HL-60 (cell line): Measurements from ENCODE around the gene KCNIP2.

Source experiments
- DNase-seq, 2 experiments: peaks; one replicate each; pipeline ENCODE4 v3.0.0-alpha.2; 2010 to 2020; ENCODE audit warnings: low read depth in 1 of 2, low spot score in 1 of 2
- H3K27ac ChIP-seq: fragments of 250-450 bp; sonication (Bioruptor Pico); replicated peaks from 2 replicates; pipeline ENCODE4 v1.5.1; 2020; ENCODE audit warnings: mild to moderate bottlenecking, moderate library complexity
- H3K27me3 ChIP-seq: fragments of 250-450 bp; sonication (Bioruptor Pico); 2 replicates; pipeline ENCODE4 v1.5.1; 2021; ENCODE audit warnings: mild to moderate bottlenecking, moderate library complexity; ENCODE audit not compliant: insufficient read depth, poor library complexity, severe bottlenecking
- H3K4me3 ChIP-seq: replicated peaks from 2 replicates; pipeline ENCODE4 v1.5.1; 2011; ENCODE audit warnings: mild to moderate bottlenecking, control low read depth, low read length; ENCODE audit not compliant: insufficient read depth
- CTCF ChIP-seq: IDR thresholded peaks from one replicate; pipeline ENCODE4 v1.5.1; 2011; ENCODE audit warnings: low read length, control low read depth, inconsistent platforms; ENCODE audit not compliant: insufficient read depth
- GABPA ChIP-seq: IDR thresholded peaks from 2 replicates; pipeline ENCODE4 v1.6.1; 2012; ENCODE audit warnings: low read depth
- POLR2AphosphoS5 ChIP-seq: IDR thresholded peaks from 2 replicates; pipeline ENCODE4 v1.6.1; 2012; ENCODE audit warnings: low read depth
- REST ChIP-seq: IDR thresholded peaks from 2 replicates; pipeline ENCODE4 v1.6.1; 2012; ENCODE audit warnings: low read depth; ENCODE audit not compliant: insufficient replicate concordance
- SPI1 ChIP-seq: IDR thresholded peaks from 2 replicates; pipeline ENCODE4 v1.6.1; 2012; ENCODE audit warnings: low read depth, mild to moderate bottlenecking, borderline replicate concordance

The KCNIP2 gene

GRCh38 chr10:101888251-101888949 is 44.8 kb upstream of the KCNIP2 start:
- Histone ChIP-seq H3K27ac (no peak overlapping the region), H3K27me3 (no peaks in the 10 kb centered on the region), H3K4me3 (no peak overlapping the region)
- no peak for DNase-seq
- TF ChIP-seq REST (no peak), GABPA (no peak), CTCF (no peak), POLR2AphosphoS5 (no peak), SPI1 (no peak)

- Histone ChIP-seq H3K27ac (no peak overlapping the region), H3K4me3 (no peak overlapping the region), H3K27me3 (no peaks in the 10 kb centered on the region)
- TF ChIP-seq SPI1: no peak
- no peak for TF ChIP-seq POLR2AphosphoS5
- no peak for TF ChIP-seq CTCF
- no peak for DNase-seq
Observed at GRCh38 chr10:101887775-101888174, 44.2 kb upstream of the KCNIP2 start.

- H3K4me3 ChIP-seq: no peak overlapping the region
- no peak for TF ChIP-seq POLR2AphosphoS5
- TF ChIP-seq REST: no peak
- TF ChIP-seq SPI1: no peak
- TF ChIP-seq GABPA: no peak
- TF ChIP-seq CTCF: no peak
- DNase-seq: no peak
- H3K27me3 ChIP-seq: no peaks in the 10 kb centered on the region
- no peak overlapping the region for H3K27ac ChIP-seq
Observed at GRCh38 chr10:101886521-101887312, 43.1 kb upstream of the KCNIP2 start.
